ENCODE data around the gene ACVR1.
"Not testable (repeated sequence)": the region's sequence is repeated elsewhere in the genome, so short reads cannot be mapped to it uniquely, and the experiment has no call there.

ACVR1 gene

GRCh38 chr2:157890969-157891642 lies 15.0 kb upstream of the ACVR1 start:
- DNase-seq: no peak
- no peaks in the 10 kb centered on the region for H3K36me3 ChIP-seq (ENCODE audit: insufficient read depth, low read length)
- no peaks in the 10 kb centered on the region for H3K79me2 ChIP-seq (ENCODE audit: insufficient read depth, low read length)
- no peaks in the 10 kb centered on the region for H3K9me3 ChIP-seq (ENCODE audit: insufficient read depth, low read length, severe bottlenecking)
- 0 out of 2 replicates have a peak, but pooled peaks cover 2% of the 10 kb centered on the region for H3K4me1 ChIP-seq (ENCODE audit: insufficient read depth, low read length)
- no peak for ATAC-seq (ENCODE audit: insufficient read depth, low read depth)
- TF ChIP-seq EZH2 (IDR thresholded peaks at IDR 0.05; ENCODE audit: borderline replicate concordance, low read depth, low read length, severe bottlenecking): no peak
- TF ChIP-seq CTCF (IDR thresholded peaks at IDR 0.05; ENCODE audit: borderline replicate concordance, extremely low read depth, low read length, poor library complexity, severe bottlenecking): no peak
- H4K20me1 ChIP-seq (ENCODE audit: insufficient read depth, low read length): no peaks in the 10 kb centered on the region
- H3K4me2 ChIP-seq (ENCODE audit: insufficient read depth, low read length): no peak overlapping the region
- H3K4me3 ChIP-seq (ENCODE audit: low read depth in 1 of 2, low read length in 2 of 2): no peak overlapping the region
- no peak overlapping the region for H2AFZ ChIP-seq (ENCODE audit: low read depth, low read length)
- H3K27ac ChIP-seq (ENCODE audit: low read length): no peak overlapping the region
- no peak overlapping the region for H3K9ac ChIP-seq (ENCODE audit: low read depth, low read length)
- no peaks in the 10 kb centered on the region for H3K27me3 ChIP-seq (ENCODE audit: insufficient read depth, low read length, poor library complexity)

- Histone ChIP-seq H3K4me1 (ENCODE audit: insufficient read depth, low read length) (0 out of 2 replicates have a peak, but pooled peaks cover 2% of the 10 kb centered on the region), H4K20me1 (ENCODE audit: insufficient read depth, low read length) (no peaks in the 10 kb centered on the region), H3K4me3 (ENCODE audit: low read depth in 1 of 2, low read length in 2 of 2) (no peak overlapping the region), H3K79me2 (ENCODE audit: insufficient read depth, low read length) (no peaks in the 10 kb centered on the region), H3K4me2 (ENCODE audit: insufficient read depth, low read length) (no peak overlapping the region), H3K9ac (ENCODE audit: low read depth, low read length) (no peak overlapping the region), H3K9me3 (ENCODE audit: insufficient read depth, low read length, severe bottlenecking) (no peaks in the 10 kb centered on the region), H3K27me3 (ENCODE audit: insufficient read depth, low read length, poor library complexity) (no peaks in the 10 kb centered on the region), H3K27ac (ENCODE audit: low read length) (no peak overlapping the region), H2AFZ (ENCODE audit: low read depth, low read length) (no peak overlapping the region), H3K36me3 (ENCODE audit: insufficient read depth, low read length) (no peaks in the 10 kb centered on the region)
- ATAC-seq (ENCODE audit: insufficient read depth, low read depth) (no peak), DNase-seq (no peak)
- no peak for TF ChIP-seq CTCF (IDR thresholded peaks at IDR 0.05; ENCODE audit: borderline replicate concordance, extremely low read depth, low read length, poor library complexity, severe bottlenecking)
- TF ChIP-seq EZH2 (IDR thresholded peaks at IDR 0.05; ENCODE audit: borderline replicate concordance, low read depth, low read length, severe bottlenecking): no peak
Measured at GRCh38 chr2:157887946-157888345, 11.8 kb upstream of the ACVR1 start.

GRCh38 chr2:157884533-157884932 lies 8.4 kb upstream of the ACVR1 start:
- H3K27me3 ChIP-seq (ENCODE audit: insufficient read depth, low read length, poor library complexity); H3K4me1 ChIP-seq (ENCODE audit: insufficient read depth, low read length); DNase-seq; H2AFZ ChIP-seq (ENCODE audit: low read depth, low read length); H3K36me3 ChIP-seq (ENCODE audit: insufficient read depth, low read length); ATAC-seq (ENCODE audit: insufficient read depth, low read depth); H3K27ac ChIP-seq (ENCODE audit: low read length); H3K9ac ChIP-seq (ENCODE audit: low read depth, low read length); H3K4me3 ChIP-seq (ENCODE audit: low read depth in 1 of 2, low read length in 2 of 2); H4K20me1 ChIP-seq (ENCODE audit: insufficient read depth, low read length); H3K9me3 ChIP-seq (ENCODE audit: insufficient read depth, low read length, severe bottlenecking); H3K79me2 ChIP-seq (ENCODE audit: insufficient read depth, low read length); H3K4me2 ChIP-seq (ENCODE audit: insufficient read depth, low read length): not testable (repeated sequence)

GRCh38 chr2:157880927-157881326 lies 4.8 kb upstream of the ACVR1 start:
- ATAC-seq (ENCODE audit: insufficient read depth, low read depth): no peak

More at GRCh38 chr2:157880927-157881326, 4.8 kb upstream of the ACVR1 start:
- Histone ChIP-seq H3K4me2 (ENCODE audit: insufficient read depth, low read length) (no peak overlapping the region), H3K4me3 (ENCODE audit: low read depth in 1 of 2, low read length in 2 of 2) (no peak overlapping the region), H3K36me3 (ENCODE audit: insufficient read depth, low read length) (no peaks in the 10 kb centered on the region), H2AFZ (ENCODE audit: low read depth, low read length) (no peak overlapping the region), H3K4me1 (ENCODE audit: insufficient read depth, low read length) (peaks cover 11% of the 10 kb centered on the region; the same call in 1 of the 2 replicates), H3K27ac (ENCODE audit: low read length) (no peak overlapping the region), H3K9me3 (ENCODE audit: insufficient read depth, low read length, severe bottlenecking) (no peaks in the 10 kb centered on the region), H3K79me2 (ENCODE audit: insufficient read depth, low read length) (no peaks in the 10 kb centered on the region), H4K20me1 (ENCODE audit: insufficient read depth, low read length) (no peaks in the 10 kb centered on the region), H3K27me3 (ENCODE audit: insufficient read depth, low read length, poor library complexity) (no peaks in the 10 kb centered on the region), H3K9ac (ENCODE audit: low read depth, low read length) (no peak overlapping the region)
- no peak for DNase-seq
- TF ChIP-seq EZH2 (IDR thresholded peaks at IDR 0.05; ENCODE audit: borderline replicate concordance, low read depth, low read length, severe bottlenecking): no peak
- TF ChIP-seq CTCF (IDR thresholded peaks at IDR 0.05; ENCODE audit: borderline replicate concordance, extremely low read depth, low read length, poor library complexity, severe bottlenecking): no peak
